Umbilical cord (tissue), 2 donors: ENCODE results near the gene TP53BP2. TPM values are rescaled to one million over a fixed set of nuclear protein-coding genes. Genes with fewer than 3 reads are reported as not detected.

Experiments used
- DNase-seq: peaks from one replicate; pipeline ENCODE4 v3.0.0-alpha.2; 2015; ENCODE audit warnings: low spot score
- total RNA-seq: library from RNA; depleted of rRNA; stranded (reverse); fragments of >200 nt; gene quantifications from one replicate; pipeline ENCODE4 v1.2.3, GENCODE V29; 2014; ENCODE audit warnings: low replicate concordance; ENCODE audit not compliant: insufficient read depth

Gene TP53BP2
- total RNA-seq, 1 donor from 2014 or later, result 95.3 TPM

DNA sequence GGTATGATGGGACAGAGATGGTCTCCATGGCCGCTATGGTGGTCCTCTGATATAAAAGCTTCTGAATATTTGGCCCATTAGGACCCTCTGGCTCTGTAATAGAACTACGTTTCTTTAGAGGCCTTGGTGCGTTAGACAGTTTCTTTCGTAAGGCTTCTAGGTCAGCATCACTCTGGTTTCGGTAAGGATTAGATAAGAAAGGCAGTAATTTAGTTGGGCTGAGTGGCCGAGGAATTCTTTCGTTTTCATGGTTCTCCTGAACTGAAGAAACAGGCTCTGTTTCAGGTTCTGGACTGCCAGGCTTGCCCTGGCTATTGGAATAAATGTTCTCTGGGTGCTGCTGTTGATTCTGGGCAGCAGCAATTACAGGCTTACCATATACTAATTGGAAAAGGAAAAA lies 49.5 kb downstream of the TP53BP2 start:
- no peak for DNase-seq

DNA sequence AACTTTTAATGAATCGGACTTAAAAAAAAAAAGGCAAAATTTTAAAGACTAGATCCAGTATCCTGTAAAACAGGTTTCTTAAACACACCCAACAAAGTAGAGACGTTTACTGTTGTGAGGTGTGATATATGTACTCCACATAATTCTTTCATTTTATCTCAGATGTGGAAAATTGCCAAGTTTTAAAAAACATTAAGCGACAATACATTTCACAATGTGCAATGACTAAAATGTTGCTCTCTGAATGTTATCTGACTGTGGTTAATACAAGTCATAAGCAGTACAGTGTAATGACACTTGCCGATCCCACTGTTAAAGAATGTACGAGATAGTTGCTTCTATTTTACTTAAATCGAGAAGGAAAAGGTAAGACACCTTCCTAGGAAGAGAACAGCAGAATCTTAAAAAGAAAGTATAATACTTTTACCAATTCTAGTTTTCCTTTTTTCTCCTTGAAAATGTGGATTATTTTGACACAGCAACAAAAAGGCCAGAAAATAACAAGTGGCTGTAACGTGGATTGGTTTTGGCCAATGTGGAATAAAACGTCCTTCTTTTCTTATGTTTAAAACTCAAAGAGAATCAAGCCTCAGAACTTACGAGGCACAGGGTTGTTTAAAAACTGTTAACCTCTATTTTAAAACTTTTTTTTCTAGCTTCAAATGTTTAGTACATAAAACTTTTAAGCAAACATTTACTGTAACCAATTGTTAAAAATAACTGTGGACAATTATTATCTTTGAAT lies 51.4 kb downstream of the TP53BP2 start:
- peak; percentile 54 for DNase-seq

DNA sequence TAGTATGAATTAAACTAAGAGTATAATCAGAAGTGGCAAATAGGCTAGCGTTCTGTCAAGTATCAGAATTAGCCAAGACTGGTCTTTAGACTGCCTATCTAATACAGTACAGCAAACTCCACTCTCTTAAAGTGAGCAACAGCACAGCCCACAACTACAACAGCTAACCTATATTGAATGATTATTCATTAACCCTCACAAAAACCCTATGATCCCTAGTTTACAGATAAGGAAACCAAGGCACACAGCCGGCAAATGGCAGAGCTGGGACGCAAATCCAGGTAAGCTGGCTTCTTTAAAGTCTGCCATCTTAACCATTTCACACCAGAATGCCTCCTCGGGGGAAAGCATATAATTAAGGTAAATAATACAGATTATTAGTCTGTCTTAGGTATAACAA lies 52.0 kb downstream of the TP53BP2 start:
- no peak for DNase-seq

DNA sequence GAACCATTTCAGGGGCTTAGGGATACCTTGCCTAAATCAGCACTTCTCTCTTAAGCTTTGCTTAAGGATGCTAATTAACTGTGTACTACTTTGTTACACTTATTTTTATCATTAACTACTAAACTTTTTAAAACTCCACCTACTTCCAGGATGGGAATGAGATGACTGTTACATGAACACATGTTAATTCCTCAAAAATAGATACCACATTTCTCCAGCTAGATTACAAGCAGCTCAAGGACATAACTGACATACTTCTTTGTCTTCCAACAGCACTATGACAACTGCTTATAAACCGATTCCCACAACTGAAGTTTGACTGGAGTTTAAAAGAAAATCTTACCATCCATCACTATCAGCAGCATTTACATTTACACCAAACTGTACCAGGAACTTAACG lies 53.7 kb downstream of the TP53BP2 start:
- no peak for DNase-seq

DNA sequence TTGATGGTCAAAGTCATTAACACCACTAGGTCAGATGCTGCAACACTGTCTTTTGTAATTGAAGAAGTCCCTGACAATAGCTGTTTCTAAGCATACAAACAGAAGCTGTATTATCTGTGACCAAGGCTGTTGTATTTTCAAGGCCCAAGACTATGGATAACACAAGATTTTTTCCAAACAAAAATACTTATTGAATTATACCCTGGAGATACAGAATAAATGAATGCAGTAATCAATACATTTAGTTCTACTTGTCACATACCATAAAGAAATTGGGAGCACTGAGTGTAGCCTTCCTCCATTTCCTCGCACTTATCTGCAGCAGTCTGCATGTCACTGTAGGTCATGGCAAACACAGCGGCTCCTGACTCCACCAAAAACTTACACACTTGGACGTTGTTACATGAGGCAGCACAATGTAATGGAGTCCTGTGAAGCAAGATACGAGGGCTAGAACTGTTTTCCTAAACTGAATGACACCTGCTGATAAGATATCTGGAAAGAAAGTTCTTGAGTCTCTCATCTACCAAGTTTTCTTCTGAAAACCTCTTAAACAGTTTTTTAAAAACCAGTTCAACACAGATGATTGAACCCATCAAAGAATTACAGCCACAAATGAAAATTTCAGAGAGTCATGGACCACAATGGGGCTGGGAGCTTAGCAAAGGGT lies 56.9 kb downstream of the TP53BP2 start:
- DNase-seq, result no peak

DNA sequence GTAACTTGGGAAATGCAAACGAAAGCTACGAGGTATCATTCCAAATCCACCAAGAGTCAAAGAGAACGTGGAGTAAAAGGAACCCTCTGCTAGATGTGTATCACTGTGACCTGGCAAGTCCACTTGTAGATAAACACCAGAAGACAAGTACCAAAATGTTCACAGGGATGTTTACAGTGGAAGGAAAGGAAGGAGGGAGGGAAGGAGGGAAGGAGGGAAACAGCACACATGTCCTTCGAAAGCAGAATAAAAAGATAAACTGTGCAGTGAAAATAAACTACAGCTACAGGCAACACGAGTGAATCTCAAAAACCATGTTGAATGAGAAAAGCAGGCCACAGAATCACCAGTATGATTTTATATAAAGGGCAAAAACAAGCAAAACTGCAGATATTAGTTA lies 59.9 kb downstream of the TP53BP2 start:
- no peak for DNase-seq

DNA sequence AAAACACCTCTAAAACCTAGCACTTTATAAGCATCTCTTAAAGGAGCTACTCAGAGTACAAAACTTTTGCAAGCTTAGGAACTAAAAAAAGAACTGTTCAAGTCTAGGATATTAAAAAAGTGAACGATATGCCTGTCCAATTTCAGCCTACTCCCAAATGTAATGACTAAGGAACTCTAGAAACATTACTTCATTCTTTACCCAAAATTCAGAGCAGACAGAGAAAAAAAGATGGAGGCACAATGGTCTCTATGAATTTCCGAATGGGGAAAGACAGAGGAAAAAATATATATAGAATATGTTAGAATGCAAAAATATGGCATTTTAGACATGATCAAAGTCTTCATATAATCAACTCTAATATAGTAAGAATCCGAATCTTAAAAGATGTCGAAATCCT lies 61.2 kb downstream of the TP53BP2 start:
- DNase-seq, result no peak

DNA sequence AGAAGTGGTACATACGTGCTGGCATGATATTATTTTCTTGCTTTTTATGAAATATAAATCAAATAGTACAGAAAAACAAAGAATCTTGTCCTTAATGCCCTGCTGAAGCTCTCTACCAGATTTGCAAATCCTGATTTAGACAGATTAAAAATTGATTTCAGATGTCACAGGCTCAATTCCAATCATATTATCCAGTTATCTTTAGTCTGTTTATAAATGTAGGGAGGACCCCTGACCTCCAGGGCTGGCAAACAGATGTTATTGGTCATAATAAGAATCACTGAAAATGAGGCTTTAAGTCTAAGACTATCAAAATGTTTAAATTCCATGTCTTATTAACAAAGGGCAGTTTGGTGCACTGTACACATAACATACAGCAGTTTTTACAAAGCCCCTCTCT lies 62.1 kb downstream of the TP53BP2 start:
- no peak for DNase-seq

DNA sequence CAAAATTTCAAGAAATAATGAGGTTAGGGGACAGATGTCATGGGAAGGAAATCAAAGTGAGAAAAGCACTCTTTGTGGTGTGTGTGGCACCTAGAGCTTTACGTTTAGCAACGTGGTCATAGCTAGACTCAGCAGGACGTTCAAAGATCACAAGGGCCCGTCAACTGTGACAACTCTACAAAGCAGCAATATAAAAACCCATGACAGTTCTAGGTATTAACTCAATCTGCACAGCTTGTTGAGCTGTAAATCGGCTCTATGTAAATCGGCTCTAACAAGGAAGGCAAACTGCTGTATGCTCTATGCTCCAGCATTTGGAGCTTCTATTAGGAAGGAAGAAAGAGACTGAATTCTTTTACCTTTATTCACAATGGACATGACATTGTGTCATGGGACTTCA lies 64.8 kb downstream of the TP53BP2 start:
- DNase-seq, result no peak

DNA sequence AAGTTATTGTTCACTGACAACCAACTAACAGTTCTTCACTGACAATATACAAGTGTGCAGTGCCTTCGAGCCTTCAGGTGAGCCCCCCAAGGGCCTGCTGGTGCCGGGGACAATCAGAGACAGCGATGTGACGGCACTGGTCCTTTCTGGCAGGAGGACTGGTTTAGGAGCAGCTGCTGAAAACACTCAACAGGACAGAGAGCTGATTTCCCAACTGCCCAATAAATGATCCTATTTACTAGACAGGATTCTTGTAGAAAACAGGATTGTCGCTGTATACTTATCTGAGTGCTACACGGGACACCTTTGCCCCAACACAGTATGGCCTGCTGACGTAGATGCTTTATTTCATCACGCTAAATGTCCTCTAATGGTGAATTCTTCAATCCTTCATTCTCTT lies 65.4 kb downstream of the TP53BP2 start:
- DNase-seq, result no peak

DNA sequence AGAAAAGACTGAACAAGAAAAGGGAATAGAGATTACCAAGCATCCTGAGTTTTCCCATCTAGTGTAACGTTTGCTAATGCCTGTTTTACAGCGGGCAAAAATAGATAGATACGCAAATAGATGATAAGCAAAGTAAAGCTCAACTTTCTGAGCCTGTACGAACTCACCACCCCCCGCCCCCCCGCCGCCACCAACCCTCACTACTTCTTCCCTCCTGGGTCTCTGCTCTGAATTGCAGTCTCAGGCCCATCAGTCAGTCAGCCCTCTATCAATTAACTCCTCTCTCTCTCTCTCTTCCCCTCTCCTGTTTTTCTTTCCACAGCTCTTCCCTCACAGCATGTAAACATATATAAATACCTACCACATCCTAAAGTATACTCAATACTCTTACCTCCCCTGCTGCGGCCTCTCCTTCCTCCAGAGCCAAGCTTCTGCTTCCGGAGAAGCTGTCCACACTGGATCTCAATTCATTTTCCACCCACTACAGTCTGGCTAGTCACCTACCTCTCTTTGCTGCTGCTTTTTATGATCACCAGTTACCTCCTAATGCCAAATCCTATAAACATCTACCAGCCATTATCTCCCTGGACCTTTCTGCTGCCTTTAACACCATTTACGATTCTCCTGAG lies 68.8 kb downstream of the TP53BP2 start:
- DNase-seq, result no peak

DNA sequence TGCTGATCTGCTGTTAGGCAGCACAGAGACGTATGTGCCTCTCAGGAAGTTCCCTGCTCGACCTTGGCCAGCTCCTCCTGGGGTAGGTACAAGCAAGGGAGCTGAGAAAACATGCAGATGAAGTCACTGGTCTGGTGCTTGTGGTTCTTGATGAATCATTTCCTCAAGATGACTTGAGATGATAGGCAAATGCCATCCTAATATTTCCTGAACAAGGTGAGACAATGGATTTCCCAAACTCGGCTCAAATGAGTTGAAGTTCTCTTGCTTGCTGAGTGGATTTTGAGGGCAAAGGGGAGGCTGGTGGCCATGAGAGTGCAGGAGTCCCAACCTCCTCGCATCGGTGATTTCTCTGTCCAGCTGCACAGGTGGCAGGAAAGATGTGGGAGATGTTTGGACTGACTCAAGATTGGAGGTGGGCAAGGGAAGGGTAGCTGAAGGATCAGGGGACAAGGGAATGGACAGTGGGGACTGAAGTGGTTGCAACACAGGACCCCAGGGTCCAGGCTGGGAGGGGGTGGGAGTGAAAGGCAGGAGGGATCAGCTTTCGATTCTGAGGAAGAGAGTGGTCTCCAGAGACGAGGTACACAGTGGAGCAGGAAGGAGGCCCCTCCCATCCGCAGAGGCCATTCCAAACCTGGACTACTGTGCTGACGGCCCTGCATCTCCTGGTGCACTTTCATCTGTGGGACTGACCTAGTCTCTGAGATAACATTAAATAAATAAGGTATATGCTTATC lies 69.5 kb downstream of the TP53BP2 start:
- DNase-seq, result no peak

DNA sequence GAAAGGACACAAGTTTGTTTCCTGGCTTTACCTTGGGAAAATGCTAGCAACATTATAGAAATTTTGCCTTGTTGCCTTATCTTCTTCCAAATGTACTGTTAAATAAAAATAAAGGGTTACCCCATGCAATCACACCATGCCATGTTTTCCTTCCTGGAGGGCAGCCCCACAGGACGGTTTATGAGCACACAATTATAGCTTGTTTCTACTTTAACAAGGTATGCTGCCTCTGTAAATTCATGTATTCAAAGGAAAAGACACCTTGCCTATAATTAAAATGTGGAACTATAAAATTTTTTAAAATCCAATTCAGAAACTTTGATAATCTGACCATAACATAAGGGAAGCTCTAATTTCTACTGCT lies 70.1 kb downstream of the TP53BP2 start:
- DNase-seq, result no peak

DNA sequence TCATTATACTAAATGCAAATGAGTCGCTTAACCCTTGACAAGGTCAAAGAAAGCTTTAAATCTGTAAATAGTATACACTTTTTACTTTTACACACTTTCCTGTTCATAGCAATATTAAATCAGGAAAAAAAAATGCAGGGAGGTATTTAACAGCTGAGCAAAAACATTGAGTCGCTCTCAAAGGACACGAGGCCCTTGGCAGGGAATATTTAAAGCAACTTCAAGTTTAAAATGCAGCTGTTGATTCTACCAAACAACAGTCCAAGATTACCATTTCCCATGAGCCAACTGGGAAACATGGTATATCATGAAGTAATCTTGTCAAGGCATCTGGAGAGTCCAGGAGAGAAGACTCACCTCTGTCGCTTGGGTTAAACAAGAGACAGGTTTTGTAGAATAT lies 70.7 kb downstream of the TP53BP2 start:
- DNase-seq, result no peak

DNA sequence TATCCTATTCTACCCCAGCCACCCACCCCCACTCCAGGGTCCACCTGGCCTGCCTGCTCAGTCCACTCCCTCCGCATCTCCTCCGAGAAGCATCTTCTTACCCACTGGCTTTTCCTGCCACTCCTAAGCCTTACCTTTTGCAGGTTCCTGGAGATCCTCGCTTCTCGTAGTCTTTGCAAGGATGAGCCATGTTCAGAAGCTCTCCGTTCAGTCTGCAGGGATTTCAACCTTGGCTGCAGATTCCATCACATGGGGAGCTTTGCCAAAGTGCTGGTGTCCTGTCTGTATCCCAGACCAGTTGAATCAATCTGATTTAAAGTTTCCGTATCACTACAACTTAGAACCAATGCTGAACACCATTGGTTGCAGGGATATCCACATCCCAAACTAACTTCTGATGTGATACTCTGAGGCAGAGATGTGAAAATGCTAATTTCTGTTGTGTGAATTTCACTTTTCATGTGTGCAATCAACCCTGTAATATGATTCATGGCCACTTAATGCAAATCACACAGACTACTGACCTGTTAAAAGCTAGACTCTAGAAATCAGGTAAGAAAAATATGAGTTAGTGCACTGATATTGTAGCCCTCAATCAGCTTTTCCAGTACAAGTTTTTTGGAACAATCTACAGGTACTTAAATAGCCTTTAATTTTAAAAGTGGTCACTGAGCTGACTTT lies 71.5 kb downstream of the TP53BP2 start:
- no peak for DNase-seq

DNA sequence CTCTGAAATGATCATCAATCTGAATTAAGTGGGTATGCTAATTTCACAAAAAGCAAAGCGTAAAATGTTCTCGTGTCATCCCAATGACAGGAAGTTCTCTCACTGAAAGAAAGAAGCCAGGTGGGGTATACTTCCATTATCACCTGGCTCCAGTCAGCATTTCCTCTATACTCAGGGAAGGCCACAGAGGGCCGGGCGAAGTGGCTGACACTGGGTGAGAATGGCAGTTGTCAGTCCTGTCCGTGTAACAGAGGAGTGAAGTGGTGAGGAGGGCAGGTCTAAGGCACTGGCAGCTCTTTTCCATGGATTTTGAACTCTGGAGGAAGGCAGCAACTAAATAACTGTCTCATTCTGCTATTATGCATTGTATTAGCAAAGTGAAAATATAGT lies 73.0 kb downstream of the TP53BP2 start:
- no peak for DNase-seq

DNA sequence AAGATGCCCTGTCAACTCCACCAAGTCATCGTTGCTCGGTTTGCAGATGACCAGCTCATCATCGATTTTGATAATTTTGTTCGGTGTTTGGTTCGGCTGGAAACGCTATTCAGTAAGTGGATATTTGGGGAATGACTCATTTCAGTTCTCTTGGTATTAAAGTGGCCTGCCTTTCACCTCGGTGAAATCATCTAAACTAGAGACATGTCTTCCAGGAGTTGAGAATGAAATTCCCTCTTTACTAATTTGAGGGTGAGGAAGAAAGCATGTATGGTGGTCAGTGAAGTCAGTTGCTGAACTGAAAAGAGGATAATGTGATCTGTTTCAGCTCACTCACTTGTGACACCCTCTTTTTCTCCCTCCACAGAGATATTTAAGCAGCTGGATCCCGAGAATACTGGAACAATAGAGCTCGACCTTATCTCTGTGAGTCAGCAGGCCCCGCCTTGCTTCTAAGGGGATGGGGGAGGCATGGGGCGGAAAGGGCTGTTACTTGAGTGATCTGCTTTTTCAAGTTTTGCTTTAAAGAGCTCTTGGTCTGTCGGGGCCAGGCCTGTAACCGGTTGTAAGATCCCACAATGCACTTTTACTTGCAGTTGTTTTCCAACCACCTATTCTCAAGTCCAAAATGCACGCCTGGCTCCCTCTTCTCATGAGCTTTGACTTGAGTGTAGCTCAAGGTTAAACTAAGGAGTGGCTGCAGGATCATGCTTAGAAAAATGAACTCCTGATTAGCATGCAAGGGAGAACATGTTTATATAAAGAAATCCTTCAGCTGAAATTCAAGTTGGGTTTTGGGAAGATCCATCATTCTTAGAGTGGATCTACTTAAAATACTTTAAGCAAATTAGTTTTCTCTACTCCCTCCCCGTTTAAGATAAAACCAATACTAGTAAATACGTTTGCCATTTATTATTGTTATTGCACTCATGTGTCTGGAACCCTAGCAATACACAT lies 73.7 kb downstream of the TP53BP2 start:
- peak; percentile 89 for DNase-seq

DNA sequence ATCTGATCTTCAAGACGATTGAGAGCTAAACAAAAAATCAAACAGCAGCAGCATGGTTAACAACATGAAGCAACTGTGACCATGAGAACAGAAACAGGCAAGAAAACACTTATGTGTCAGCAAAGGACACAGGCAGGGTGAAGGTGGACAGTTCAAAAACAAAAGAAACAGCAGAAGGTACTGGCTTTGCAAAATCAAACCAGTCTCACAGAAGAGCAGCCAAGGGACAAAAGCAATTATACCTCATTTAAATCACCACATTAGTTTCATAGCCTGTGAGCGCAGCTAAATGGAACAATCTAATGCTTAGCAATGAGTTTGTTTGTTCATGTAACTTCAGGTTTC lies 74.3 kb downstream of the TP53BP2 start:
- no peak for DNase-seq

DNA sequence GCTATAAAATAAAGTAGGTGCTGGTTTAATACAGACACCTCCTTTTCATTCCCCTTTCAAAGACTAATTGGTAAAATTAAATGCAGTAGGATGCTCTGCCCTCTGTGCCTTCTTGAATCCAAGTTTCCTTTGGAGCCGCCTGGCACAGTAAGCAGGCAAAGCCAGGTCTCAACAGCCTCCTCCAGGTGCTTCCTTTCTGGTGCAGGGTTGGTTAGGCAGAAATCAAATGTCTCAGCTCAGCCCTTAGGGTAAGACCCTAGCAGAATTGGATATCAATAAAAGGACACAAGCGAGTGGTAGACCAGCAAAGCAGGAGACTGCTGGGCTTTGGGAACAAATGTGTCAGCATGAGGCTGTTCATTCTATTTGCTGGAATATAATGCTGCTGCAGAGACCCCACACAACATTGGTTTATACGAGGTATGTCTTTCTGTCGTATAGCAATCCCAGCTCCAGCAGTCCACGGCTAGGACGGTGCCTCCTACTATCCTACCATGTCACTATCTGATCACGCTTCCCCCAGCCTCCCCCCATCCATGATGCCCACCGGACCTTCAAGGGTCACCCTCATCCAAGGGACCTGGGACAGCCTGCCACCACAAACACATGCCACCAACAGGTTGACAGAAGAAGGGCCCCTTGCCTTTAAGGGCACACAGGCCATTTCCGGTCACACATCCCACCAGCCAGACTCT lies 75.0 kb downstream of the TP53BP2 start:
- no peak for DNase-seq

DNA sequence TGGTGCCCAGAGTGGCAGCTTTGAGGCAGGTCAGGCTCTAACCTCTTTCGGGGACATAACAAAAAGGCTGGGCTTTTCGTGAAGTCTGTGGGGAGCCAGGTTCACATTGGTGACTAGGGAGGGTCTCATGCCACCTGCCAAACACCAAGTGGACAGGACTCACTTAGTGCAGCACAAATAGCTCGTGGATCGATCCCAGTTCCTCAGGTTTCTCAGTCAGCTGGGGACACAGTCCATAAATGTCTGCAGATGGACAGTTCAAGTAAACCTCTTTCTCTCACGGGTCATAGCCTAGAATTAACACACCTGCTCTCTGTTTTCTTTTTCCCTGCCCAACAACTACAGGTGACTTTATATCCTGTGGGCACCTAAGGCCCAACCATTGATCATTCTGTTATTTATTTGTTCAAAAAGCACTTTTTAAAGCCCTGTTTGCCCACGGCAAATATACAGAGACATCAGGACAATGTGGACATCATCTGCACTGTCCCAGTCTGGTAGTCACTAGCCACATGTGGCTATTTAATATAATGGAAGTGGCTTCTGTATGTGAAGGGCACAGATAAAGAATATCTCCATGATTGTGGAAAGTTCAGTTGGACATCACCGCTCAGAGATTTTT lies 79.9 kb downstream of the TP53BP2 start:
- no peak for DNase-seq
